Ovary (tissue), 10 donors: Measurements from ENCODE around the gene CSAG3. TPM values are rescaled to one million over a fixed set of nuclear protein-coding genes. Genes with fewer than 3 reads are reported as not detected.
"Not testable (repeated sequence)": the region's sequence is repeated elsewhere in the genome, so short reads cannot be mapped to it uniquely, and the experiment has no call there.

Experiments
- DNase-seq, 5 donors: peaks; one replicate each; pipeline ENCODE4 v3.0.0-alpha.2; 2019 to 2020
- H3K27ac ChIP-seq, 2 donors: fragments of 200-600 bp; one replicate each; pipeline versions ENCODE4 v1.5.1 to v1.8.0; 2019 to 2022
- H3K27me3 ChIP-seq: fragments of 200-600 bp; one replicate; pipeline ENCODE4 v1.8.0; 2022
- H3K36me3 ChIP-seq: fragments of 200-600 bp; sonication (generic); one replicate; pipeline ENCODE4 v1.5.1; 2019
- H3K4me1 ChIP-seq: one replicate; pipeline ENCODE4 v1.8.1; 2013; ENCODE audit warnings: mild to moderate bottlenecking, moderate library complexity; ENCODE audit not compliant: insufficient read depth
- H3K4me3 ChIP-seq: fragments of 200-600 bp; sonication (generic); one replicate; pipeline ENCODE4 v1.5.1; 2017
- H3K9me3 ChIP-seq, 2 donors: fragments of 200-600 bp in 1 of 2; sonication (generic) in 1 of 2; one replicate each; pipeline versions ENCODE4 v1.5.1 to v1.8.1; 2013 to 2019; ENCODE audit warnings: mild to moderate bottlenecking in 1 of 2, moderate library complexity in 1 of 2
- CTCF ChIP-seq, 3 donors: fragments of 450-650 bp in 2 of 3; fragments of 200-600 bp in 1 of 3; IDR thresholded peaks; one replicate each; pipeline versions ENCODE4 v1.5.1 to v1.8.0; 2016 to 2022; ENCODE audit warnings: antibody characterized with exemption in 3 of 3, mild to moderate bottlenecking in 1 of 3
- EP300 ChIP-seq: sonication (generic); formaldehyde crosslinking; IDR thresholded peaks from one replicate; pipeline ENCODE4 v1.6.1; 2017; ENCODE audit warnings: antibody characterized with exemption
- POLR2A ChIP-seq: fragments of 450-650 bp; IDR thresholded peaks from one replicate; pipeline ENCODE4 v1.6.1; 2017; ENCODE audit warnings: antibody characterized with exemption, mild to moderate bottlenecking, moderate library complexity
- WGBS, 3 donors: extraction: QIAGEN DNeasy Blood & Tissue Kit in 1 of 3; methylation state at CpG; one replicate each; pipeline versions ENCODE4 v1.1.5 to v1.1.7; 2013 to 2017; 5-methylcytosine and 5-hydroxymethylcytosine counted together
- intact Hi-C, 4 donors: fragments of 100-400 bp; cut with DNase I; formaldehyde crosslinking; loops; one replicate each; pipeline versions ENCODE4 v1.11.0 to v1.15.1; 2022 to 2023
- long read RNA-seq, 3 donors: library from polyadenylated mRNA in 2 of 3; unstranded in 2 of 3; transcript quantifications; one replicate each; pipeline ENCODE4 v2.0.0 and lab custom pipeline, GENCODE V29; 2021 to 2026
- polyA plus RNA-seq, 2 donors: library from polyadenylated mRNA; stranded (reverse); fragments of 200-250 nt in 1 of 2; fragments of 350-450 nt in 1 of 2; fragmentation: Illumina TruSeq in 1 of 2; extraction: RNeasy Lipid Tissue Mini Kit (QIAGEN cat#74804) in 1 of 2; gene quantifications; one replicate each; pipeline ENCODE4 v1.2.3, GENCODE V29; 2013 to 2014
- total RNA-seq, 7 donors: library from RNA; depleted of rRNA in 2 of 7; stranded (reverse); fragments of >200 nt in 2 of 7; fragmentation: NEBNext Ultra II Directional in 3 of 7; extraction: Animal tissue kit (Norgen Biotek cat#: 25700) in 3 of 7; gene quantifications; one replicate each; pipeline versions ENCODE4 v1.1.0 to v1.2.4, GENCODE V29; 2016 to 2023
- donor health status: DM: no; HTN: no; CAD: no; lungs with moderate emphysema.
- donor health status: DM: no; HTN: no; CAD: no.
- donor health status: Bipolar disorder and iron deficiency.
- donor health status: DM: yes; HTN: yes; CAD: no.
- donor health status: DM: no; HTN: no; CAD: no.
- donor health status: DM: yes; HTN: yes; CAD: no.

CSAG3 gene
- total RNA-seq (not detected), polyA plus RNA-seq (not detected)
- long read RNA-seq, donor 1 = 0 reads
- long read RNA-seq, donor 2 = 0 reads
- long read RNA-seq, donor 3 = 0 reads

GRCh38 chrX:152758918-152759317 lies at the start of gene CSAG3:
TSS of gene CSAG3 (plus strand) at chrX:152759218.
- intact Hi-C loops, H3K9me3 ChIP-seq, DNase-seq, H3K27ac ChIP-seq, H3K4me3 ChIP-seq, H3K27me3 ChIP-seq, H3K4me1 ChIP-seq, H3K36me3 ChIP-seq: not testable (repeated sequence)
- no CpG with 5 or more reads among the region's 2 CpGs for WGBS, 3 donors

- H3K36me3 ChIP-seq, H3K27me3 ChIP-seq, DNase-seq, H3K4me3 ChIP-seq, H3K9me3 ChIP-seq, H3K4me1 ChIP-seq, H3K27ac ChIP-seq, intact Hi-C loops: not testable (repeated sequence)
- no CpG with 5 or more reads among the region's 5 CpGs for whole genome bisulfite sequencing, 3 donors
Measured at GRCh38 chrX:152713195-152713594, 45.8 kb upstream of the CSAG3 start.

GRCh38 chrX:152713815-152714787 lies 44.9 kb upstream of the CSAG3 start, which contains the start of gene MAGEA2B:
TSS of gene MAGEA2B (plus strand) at chrX:152714628. CDS start at chrX:152717107, 2,479 bp downstream.
- DNase-seq, H3K4me1 ChIP-seq, H3K27ac ChIP-seq, H3K36me3 ChIP-seq, H3K4me3 ChIP-seq, intact Hi-C loops, H3K27me3 ChIP-seq, H3K9me3 ChIP-seq: not testable (repeated sequence)
- WGBS, 3 donors = no CpG with 5 or more reads among the region's 35 CpGs

- no peaks in the 10 kb centered on the region for H3K9me3 ChIP-seq
- no peaks in the 10 kb centered on the region for H3K36me3 ChIP-seq
- H3K4me3 ChIP-seq = no peak overlapping the region
- no peaks in the 10 kb centered on the region for H3K4me1 ChIP-seq
- intact Hi-C loops = no loop called here
- no peak for TF ChIP-seq EP300
- TF ChIP-seq CTCF (IDR thresholded peaks at IDR 0.05) = no peak
- no peak for TF ChIP-seq POLR2A
- H3K27ac ChIP-seq = no peak overlapping the region
- no peaks in the 10 kb centered on the region for H3K27me3 ChIP-seq
- DNase-seq = peak in 1 of 5 donors; percentile 3
- WGBS, 3 donors = 54 to 86% (median 77%) methylated on average over 7 of the region's 7 CpGs
Measured at GRCh38 chrX:152725409-152725808, 33.6 kb upstream of the CSAG3 start.

GRCh38 chrX:152733261-152733975 lies 25.6 kb upstream of the CSAG3 start, which contains the start of the genes CSAG1 and MAGEA12:
TSS of gene CSAG1 (minus strand) at chrX:152733721. CDS start at chrX:152732460, 1,261 bp downstream.
TSS of gene MAGEA12 (plus strand) at chrX:152733757. CDS start at chrX:152736162, 2,405 bp downstream.
- H3K27ac ChIP-seq = no peak within 1 kb of the TSS
- H3K4me3 ChIP-seq = no peak within 1 kb of the TSS
- H3K36me3 ChIP-seq = no peaks in the 10 kb centered on the region
- 83 to 90% (median 88%) methylated on average over 16 to 20 of the region's 21 CpGs for WGBS, 3 donors
- no peaks in the 10 kb centered on the region for H3K4me1 ChIP-seq
- H3K9me3 ChIP-seq = no peaks in the 10 kb centered on the region
- intact Hi-C loops = no loop called here
- TF ChIP-seq POLR2A (no peak), EP300 (no peak), CTCF (IDR thresholded peaks at IDR 0.05) (no peak)
- no peaks in the 10 kb centered on the region for H3K27me3 ChIP-seq
- DNase-seq = peak in 2 of 5 donors; percentile 8 to 19

- intact Hi-C loops, H3K27ac ChIP-seq, H3K4me3 ChIP-seq, H3K36me3 ChIP-seq, H3K27me3 ChIP-seq, H3K9me3 ChIP-seq, H3K4me1 ChIP-seq: not testable (repeated sequence)
- DNase-seq = peak in 2 of 5 donors; percentile 9
- WGBS, 3 donors = 87 to 90% (median 90%) methylated on average over 22 of the region's 22 CpGs
Measured at GRCh38 chrX:152734143-152734858, 24.7 kb upstream of the CSAG3 start.
